ENCODE measurements around the gene CHST8.
"Not testable (repeated sequence)": the region's sequence is repeated elsewhere in the genome, so short reads cannot be mapped to it uniquely, and the experiment has no call there.

CHST8 gene

GRCh38 chr19:33606556-33606955 lies 15.2 kb upstream of the CHST8 start:
- FAIRE-seq, result no peak
- DNase-seq (ENCODE audit: insufficient read length, low spot score), result no peak
- TF ChIP-seq POLR2A (IDR thresholded peaks at IDR 0.05; ENCODE audit: low read depth, low read length), result no peak

GRCh38 chr19:33609353-33609752 lies 12.4 kb upstream of the CHST8 start:
- no peak for DNase-seq (ENCODE audit: insufficient read length, low spot score)
- FAIRE-seq, result no peak
- no peak for TF ChIP-seq POLR2A (IDR thresholded peaks at IDR 0.05; ENCODE audit: low read depth, low read length)

DNA sequence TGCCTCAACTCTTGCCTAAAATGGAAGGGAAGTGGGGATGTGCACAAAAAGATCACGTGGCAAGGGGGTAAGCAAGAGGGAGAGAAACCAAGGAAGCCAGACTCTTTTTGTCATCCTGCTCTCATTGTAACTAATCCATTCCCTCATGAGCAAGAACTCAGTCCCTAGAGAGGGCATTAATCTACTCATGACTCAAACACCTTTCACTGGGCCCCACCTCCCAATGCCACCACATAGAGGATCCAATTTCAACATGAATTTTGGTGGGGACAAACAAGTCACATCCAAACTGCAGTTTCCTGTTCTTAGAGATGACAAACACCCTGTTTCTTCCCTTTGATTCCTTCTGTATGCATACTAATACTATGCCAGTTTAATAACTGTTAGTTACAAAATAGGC lies 11.2 kb upstream of the CHST8 start:
- FAIRE-seq, result no peak
- TF ChIP-seq POLR2A (IDR thresholded peaks at IDR 0.05; ENCODE audit: low read depth, low read length), result no peak

DNA sequence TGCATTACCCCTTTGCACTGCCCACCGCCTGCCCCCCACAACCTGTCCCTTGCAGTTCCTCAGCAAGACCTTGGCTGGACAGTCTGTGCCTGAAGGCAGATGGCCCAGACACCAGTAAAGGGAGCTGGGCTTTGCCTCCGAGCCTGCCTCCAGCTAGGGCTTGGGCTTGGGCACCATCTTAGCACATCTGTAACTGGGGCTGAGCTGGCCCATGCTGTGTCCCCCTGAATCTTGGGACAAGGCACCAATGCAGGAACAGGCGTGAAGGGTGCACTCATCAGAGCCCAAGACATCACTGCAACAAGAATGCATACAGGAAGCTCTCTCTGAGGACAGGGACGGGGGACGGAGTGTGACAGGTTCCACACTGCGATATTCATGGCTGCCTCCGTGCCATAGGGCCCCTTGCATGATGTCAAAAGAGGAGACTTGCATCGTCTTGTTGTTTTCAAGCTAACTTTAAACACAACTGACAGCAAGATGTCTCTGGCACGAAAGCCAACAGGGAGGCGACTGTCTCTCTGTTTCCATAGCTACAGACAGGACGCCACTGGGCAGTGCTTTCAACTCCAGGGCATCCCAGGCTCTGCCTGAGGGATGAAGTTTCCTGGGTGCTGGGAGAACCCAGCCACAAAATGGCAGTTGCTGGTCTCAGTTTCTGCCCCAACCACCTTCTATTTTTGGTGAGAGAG lies 8.7 kb upstream of the CHST8 start:
- no peak for TF ChIP-seq POLR2A (IDR thresholded peaks at IDR 0.05; ENCODE audit: low read depth, low read length)
- FAIRE-seq, result no peak
- no peak for DNase-seq (ENCODE audit: insufficient read length, low spot score)

More for the DNA sequence above, 11.2 kb upstream of the CHST8 start:
- DNase-seq (ENCODE audit: insufficient read length, low spot score), result no peak

DNA sequence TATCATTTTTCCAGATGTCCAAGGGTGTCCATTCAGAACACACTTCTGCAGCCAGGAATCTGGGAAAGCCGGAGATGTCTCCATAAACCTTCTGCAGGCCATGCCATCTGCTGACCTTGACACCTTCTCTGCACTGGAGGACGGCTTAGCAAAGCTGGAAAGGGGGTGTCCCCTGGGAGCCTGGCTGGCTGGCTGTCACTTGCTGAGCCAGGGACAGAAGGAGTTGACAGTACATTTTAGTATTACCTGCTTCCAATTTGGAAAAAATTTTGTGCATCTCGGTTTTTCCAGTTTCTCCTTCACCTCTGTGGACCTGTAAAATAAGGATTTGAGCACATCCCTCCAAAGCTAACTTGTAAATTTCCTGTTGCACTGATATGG lies 8.1 kb upstream of the CHST8 start:
- FAIRE-seq (no peak), DNase-seq (ENCODE audit: insufficient read length, low spot score) (no peak)
- no peak for TF ChIP-seq POLR2A (IDR thresholded peaks at IDR 0.05; ENCODE audit: low read depth, low read length)

GRCh38 chr19:33616346-33616745 lies 5.4 kb upstream of the CHST8 start:
- no peak for TF ChIP-seq POLR2A (IDR thresholded peaks at IDR 0.05; ENCODE audit: low read depth, low read length)
- no peak for DNase-seq (ENCODE audit: insufficient read length, low spot score)
- no peak for FAIRE-seq

- FAIRE-seq (no peak), DNase-seq (ENCODE audit: insufficient read length, low spot score) (no peak)
- TF ChIP-seq POLR2A (IDR thresholded peaks at IDR 0.05; ENCODE audit: low read depth, low read length), result no peak
Measured at GRCh38 chr19:33616857-33617256, 4.9 kb upstream of the CHST8 start.

DNA sequence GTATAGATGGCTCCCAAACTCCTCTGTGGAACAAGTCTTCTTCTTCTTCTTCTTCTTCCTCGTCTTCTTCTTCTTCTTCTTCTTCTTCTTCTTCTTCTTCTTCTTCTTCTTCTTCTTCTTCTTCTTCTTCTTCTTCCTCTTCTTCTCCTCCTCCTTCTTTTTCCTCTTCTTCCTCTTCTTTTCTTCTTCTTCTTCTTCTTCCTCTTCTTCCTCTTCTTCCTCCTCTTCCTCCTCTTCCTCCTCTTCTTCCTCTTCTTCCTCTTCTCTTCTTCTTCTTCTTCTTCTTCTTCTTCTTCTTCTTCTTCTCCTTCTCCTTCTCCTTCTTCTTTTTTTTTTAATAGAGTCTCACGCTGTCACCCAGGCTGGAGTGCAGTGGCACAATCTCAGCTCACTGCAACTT lies 3.4 kb upstream of the CHST8 start:
- not testable (repeated sequence) for DNase-seq (ENCODE audit: insufficient read length, low spot score); FAIRE-seq

GRCh38 chr19:33618884-33619283 lies 2.9 kb upstream of the CHST8 start:
- FAIRE-seq (no peak), DNase-seq (ENCODE audit: insufficient read length, low spot score) (no peak)
- no peak for TF ChIP-seq POLR2A (IDR thresholded peaks at IDR 0.05; ENCODE audit: low read depth, low read length)

DNA sequence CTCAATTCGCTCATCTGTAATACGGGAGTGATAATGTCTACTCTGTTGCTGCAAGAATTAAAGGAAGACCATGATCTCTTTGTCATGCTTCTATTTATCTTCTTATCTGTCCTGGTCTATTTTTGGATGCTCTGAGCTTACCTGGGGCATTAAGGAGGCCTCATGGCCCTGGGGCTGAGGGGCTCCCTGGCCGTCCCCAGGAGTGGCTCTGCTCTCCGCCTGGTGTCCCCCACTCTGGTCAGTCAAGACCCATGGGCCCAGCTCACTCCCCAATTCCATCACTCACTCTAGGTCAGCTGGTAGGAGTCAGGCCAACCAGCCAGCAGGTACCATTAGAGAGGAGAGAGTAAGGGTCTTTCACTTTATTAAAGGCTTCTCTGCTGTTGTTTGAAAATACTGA lies 1.1 kb upstream of the CHST8 start:
- TF ChIP-seq POLR2A (IDR thresholded peaks at IDR 0.05; ENCODE audit: low read depth, low read length), result no peak
- DNase-seq (ENCODE audit: insufficient read length, low spot score), result no peak
- FAIRE-seq, result no peak

- no peak for TF ChIP-seq POLR2A (IDR thresholded peaks at IDR 0.05; ENCODE audit: low read depth, low read length)
- DNase-seq (ENCODE audit: insufficient read length, low spot score) (no peak), FAIRE-seq (no peak)
Measured at GRCh38 chr19:33621065-33621785, 528 bp upstream of the CHST8 start.

DNA sequence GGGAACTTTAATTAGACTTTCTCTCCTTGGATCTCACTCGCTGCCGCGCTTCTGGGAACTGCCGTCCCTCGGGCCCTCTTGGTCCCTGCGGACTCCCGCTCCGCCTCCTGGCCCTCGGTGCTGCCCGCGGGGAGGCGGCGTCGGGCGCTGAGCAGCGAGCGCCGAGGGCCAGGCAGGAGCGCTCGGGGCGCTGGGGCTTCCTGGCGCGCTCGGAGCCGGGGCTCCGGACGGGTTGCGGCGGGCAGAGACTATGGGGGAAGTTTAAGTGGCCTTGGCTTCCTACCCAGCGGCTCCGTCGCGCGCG lies 704 bp downstream of the CHST8 start:
- no peak for FAIRE-seq
- TF ChIP-seq POLR2A (IDR thresholded peaks at IDR 0.05; ENCODE audit: low read depth, low read length), result no peak
- DNase-seq (ENCODE audit: insufficient read length, low spot score), result no peak

DNA sequence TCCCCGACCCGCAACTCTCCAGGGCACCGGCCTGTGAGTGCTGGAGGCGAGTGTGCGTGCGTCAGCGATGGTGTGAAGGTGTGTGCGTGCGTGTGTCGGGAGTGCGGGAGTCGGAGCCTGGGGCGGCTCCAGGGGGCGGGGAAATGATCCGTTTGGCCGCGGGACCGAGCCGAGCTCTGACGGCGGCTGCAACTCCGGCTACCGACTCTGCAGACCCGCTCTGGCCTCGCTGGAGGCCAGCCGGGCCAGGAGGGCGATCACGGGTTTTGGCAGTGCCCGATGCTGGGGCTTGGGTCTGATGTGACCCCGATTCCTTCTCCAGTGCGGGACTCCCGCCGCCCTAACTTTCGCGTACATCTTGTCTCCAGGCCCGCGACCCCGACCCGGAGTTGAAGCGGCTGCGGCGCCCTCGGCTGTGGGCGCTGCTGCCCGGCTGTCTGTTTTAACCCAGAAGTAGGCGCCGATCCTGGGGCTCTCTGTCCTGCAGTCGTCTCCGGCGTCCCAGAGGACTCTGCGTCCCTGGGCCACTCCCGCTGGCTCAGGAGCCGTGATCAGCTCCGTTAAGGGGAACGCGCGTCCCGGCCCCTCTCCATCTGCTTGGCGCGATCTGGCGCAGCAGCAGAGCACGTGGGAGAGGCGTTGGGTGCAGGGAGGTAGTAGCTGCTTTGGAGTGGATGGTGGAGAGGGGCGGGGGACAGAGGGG lies 1.2 kb downstream of the CHST8 start:
- FAIRE-seq, result no peak
- DNase-seq (ENCODE audit: insufficient read length, low spot score), result no peak

GRCh38 chr19:33624586-33624985 lies 2.8 kb downstream of the CHST8 start:
- no peak for TF ChIP-seq POLR2A (IDR thresholded peaks at IDR 0.05; ENCODE audit: low read depth, low read length)
- no peak for DNase-seq (ENCODE audit: insufficient read length, low spot score)
- no peak for FAIRE-seq

More for the DNA sequence above, 1.2 kb downstream of the CHST8 start:
- no peak for TF ChIP-seq POLR2A (IDR thresholded peaks at IDR 0.05; ENCODE audit: low read depth, low read length)

- DNase-seq (ENCODE audit: insufficient read length, low spot score) (no peak), FAIRE-seq (no peak)
- TF ChIP-seq POLR2A (IDR thresholded peaks at IDR 0.05; ENCODE audit: low read depth, low read length), result no peak
Measured at GRCh38 chr19:33627526-33627925, 5.8 kb downstream of the CHST8 start.

Measured in H54 (cell line).